ENCODE results near the gene LYRM9.
"Not testable (repeated sequence)": the region's sequence is repeated elsewhere in the genome, so short reads cannot be mapped to it uniquely, and the experiment has no call there.

Gene LYRM9

DNA sequence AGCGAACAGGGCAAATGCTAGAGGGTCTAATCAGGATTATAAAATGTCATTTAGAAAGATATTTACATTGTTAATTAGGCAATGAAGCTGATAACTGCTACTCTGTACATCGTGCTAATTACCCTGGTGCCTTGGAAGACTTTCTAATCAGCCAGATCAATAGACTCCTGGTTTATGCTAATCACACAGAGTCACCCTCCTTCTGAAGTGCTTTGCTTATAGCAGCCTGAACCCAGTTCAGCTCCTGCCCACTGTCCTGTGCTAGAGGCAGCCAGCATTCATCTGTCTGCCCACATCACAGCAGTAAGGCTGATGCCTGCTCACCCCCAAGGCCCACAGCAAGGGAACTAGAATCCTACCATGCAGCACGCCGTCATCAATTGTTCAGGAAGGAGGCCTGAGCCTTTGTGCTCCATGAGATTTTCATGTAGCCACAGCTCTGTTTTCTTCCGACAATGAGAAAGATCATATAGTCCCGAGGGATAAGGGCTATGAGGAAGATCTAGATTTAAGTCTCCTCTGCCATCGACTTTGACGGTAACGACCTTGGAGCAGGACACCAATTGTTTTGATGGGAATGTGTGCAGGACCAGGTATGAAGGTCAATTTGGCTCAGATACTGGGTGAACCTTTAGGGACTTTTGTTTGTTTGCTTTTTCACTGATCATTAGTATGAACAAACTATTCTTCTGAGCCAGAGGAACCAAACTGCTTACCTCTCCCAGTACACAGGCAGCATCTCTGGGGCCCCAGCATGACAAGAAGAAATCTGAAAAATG lies 12.5 kb upstream of the LYRM9 start:
- DNase-seq: no peak

DNA sequence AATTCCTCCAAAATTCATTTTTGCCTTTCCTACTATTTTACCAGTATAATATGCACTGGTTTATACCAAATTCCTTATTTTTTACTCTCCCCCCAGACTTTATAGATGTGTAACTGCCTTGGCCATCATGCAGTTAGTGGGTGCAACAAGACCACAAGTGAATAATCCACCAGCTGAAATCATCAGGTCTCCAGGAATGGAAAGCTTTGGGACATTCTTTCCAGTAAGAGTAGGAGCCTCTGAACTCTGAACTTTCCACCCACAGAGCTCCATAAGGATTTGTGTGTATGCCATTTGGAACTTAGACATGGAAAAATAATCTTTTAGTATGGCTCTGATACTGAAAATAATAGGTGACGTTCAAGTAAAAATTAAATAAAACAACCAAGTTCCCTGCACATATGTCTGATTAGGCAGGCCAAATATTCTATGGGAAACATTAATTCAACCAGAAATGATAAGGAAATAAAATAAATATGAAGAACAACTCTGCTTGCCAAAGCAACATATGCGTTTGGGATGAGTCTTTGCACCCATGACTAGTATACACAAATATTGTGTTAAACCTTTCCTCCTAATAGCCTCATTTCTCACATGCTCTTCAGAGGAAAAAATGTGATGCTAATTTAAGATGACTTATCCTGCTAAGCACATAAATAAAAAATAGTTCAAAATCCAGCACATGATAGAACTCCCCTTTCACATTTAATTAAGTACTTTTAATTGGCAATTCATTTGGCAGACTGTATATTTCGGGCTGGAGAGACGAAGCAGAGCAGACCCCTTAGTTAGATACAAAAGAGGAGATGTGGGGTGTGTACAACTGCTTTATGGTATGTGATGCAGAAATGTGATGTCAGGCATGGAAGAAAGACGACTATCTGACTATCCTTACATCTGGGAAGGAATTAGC lies 11.6 kb upstream of the LYRM9 start:
- DNase-seq: no peak

DNA sequence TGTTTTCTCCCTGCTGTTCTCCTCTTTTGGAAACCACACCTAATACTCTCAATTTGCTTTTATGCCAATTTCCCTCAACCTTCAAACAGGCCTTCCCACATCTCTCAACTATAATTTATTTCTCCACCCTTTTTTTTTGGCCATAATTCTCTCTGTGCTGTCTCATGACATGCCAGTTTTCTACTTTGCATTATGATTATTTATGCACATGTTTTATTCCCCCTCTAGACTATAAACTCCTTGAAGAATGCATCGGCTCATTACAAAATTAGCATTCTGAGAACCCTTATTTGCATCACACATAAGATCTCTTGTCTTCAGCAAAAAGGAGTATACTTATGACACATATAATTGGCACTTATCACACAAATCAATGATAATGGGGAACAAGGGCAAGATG lies 10.9 kb upstream of the LYRM9 start:
- DNase-seq: no peak

DNA sequence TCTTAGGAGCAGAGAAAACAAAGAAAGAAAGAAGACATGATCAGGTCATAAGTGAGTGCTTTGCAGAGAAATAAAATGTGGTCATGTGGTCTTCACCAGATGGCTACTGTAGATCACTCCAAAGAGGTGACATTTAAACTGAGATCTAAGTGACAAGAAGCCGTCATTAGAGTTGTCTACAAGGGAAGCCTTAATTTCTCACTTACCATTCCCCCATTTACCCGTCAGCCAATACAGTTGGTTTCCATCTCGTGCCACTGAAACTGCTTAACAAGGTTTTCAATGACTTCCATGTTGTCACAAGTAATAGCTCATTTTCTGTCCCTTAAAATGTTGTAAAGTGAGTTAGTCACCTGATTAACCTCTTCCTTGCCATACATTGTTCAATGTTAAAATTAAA lies 6.4 kb upstream of the LYRM9 start:
- no peak for DNase-seq

DNA sequence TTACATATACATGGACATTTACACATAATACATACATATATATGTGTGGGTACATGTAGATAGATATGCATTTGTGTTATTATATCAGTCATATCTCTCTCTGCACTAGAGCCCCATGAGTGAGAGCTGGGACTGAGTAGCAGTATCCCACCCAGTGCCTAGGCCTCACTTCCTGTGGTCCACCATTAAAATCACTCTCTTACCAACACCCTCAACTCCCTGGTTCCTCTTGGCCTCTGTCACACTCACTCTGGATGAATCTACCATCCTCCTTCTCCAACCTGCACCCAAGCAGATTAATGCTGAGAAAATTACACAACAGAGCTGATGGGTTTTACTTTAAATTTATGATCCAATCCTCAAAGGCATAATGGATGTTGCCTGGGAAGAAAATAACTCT lies 4.9 kb upstream of the LYRM9 start:
- DNase-seq: no peak

DNA sequence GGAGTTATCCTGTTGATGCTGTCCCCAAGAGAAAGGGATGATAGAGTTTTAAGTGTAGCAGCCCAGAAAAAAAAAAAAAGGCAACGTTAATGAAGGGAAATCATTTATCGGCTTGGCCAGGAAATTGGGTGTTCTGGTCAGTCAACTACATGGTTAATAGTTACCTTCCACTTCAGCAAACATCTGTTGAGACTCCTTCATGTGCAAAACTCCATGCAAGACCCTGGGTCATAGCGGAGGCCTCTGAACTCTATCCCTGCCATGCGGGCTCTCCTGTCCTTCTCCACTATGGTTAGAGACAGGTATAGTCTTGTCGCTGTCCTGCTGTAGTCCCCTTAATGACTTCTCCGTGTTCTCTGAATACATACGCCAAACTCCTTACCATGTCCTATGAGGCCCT lies 3.5 kb upstream of the LYRM9 start:
- no peak for DNase-seq

DNA sequence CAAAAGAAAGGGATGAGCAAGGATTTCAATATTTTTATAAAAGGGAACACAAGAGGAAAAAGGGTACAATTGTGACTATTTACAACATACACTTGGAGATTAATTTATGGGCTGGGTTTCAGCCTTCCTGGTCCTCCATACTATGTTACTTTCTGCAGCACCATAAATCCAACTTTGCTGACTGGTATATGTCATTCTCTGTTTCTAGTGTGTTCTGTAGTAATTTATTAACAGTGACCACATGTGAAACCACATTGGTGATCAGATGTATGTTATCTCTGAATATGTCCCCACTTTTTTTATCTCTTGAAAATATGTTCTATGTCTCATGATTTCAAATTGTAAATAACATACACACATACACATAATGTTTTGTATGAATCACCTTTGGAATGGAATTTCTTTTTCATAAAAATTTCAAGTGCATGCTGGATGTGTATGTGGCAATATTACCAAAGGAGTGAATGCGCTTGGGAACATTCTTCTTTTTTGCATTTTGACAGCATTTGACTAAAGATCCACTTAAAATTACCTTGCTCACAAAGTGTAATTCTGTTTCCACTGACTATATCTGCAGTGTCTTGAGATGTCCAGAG lies 2.9 kb upstream of the LYRM9 start:
- no peak for DNase-seq

DNA sequence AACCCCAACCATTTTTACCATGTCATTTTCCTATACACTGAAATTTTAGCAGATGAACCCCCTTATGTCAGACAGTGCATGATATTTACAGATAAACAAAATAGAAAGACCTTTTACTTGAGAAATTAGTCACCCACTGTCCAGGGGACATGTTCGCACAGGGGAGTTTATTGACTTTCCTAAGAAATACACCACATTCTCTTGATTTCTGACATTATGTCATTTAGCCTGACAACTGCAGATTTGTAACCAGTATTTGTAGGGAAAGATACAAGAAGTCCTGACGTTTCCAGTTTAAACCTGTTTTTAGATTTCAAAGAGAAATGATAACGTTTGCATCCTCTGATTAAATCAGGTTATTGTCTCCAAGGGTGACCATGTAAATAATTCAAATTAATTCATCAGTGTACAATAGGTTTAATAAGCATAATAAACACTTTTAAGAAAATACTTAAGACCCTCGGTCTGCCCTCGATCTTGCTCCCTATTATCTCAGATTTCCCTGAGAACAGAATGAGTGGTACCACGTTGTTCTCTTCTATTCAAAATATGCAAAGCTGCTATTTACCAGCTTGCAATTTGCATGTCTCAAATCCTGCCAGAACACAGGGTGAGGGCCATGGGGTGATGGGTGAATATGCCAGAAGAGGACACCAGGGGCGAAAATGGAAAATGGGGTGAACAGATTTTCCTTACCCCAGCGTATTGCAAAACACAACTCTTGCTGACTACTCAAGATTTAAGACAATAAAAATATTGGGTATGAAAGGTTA lies 2.1 kb upstream of the LYRM9 start:
- no peak for DNase-seq

DNA sequence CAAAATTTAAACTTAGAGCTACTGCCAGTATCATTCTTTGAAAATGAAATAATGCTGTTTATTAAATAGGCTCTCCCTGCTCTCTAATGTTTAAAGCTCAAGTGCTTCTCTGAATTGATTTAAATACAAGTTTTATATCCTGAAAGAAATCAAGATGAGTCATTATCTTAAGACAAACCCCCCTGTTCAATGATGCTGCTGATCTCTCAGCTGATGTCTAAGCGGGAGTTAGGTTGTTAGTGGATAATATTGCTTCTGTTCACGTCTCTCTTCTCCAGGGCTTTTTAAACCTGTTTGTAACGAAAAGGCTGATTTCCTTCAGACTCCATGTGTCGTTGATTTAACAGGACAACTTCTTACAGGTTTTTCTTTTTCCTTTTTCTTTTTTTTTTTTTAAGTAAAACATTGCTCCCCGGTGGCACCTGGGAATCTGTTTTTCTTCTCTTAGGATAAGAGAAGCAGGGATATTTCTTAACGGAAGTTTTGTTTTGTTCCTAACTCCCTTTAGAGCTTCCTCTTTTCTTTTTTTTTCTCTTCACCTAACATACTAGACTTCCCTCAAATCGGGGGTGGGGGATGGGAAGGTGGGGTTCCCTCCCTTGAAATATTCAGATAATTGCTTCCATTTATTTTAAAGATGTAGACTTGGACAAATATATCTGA lies 807 bp upstream of the LYRM9 start:
- DNase-seq: no peak

DNA sequence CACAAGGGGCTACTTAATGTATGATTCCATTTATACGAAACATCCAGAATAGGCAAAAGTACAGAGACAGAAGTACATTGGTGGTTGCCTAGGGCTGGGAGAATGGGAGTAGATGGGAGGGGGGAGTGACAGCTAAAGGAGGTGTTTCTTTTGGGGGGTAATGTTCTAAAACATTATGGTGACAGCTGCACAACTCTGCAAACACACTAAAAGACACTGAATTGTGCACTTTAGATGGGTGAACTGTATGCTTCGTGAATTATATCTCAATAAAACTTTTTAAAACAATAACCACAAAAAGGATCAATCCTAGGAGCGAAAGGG lies 661 bp downstream of the LYRM9 start:
- DNase-seq: no peak

DNA sequence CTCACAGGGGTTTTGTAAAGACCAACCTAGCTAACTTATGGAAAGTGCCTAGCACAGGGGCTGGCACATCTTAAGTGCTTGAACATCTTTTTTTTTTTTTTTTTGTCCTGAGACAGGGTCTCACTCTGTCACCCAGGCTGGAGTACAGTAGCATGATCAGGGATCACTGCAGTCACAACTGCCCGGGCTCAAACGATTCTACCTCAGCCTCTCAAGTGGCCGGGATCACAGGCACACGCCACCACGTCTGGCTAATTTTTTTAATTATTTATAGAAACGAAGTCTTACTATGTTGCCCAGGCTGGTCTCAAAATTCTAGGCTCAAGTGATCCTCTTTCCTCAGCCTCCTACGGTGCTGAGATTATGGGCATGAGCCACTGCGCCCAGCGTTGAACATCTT lies 1.3 kb downstream of the LYRM9 start:
- no peak for DNase-seq

DNA sequence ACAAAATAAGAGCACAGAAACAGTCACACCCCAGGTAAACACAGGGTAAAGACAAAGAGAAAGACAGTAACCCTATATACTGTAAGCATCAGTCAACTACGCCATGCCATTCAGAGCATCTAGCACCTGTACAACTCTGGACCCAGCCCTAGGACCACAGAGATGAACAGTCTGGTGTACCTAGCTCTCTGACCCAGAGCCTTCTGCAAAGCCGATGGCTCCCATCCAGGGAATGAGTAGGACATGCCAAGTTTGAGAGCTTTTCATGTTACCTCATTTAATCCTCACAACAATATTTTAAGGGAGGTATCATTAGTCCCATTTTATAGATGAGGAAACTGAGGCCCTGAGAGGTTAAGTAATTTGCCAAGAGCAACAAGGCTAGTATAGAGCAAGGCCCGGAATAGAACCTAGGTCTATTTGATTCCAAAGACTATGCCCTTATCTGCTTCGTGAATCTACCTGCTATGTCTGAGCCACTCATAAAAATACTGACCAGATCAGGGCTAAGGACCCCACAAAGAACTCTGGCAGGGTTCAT lies 3.4 kb downstream of the LYRM9 start:
- DNase-seq: no peak

DNA sequence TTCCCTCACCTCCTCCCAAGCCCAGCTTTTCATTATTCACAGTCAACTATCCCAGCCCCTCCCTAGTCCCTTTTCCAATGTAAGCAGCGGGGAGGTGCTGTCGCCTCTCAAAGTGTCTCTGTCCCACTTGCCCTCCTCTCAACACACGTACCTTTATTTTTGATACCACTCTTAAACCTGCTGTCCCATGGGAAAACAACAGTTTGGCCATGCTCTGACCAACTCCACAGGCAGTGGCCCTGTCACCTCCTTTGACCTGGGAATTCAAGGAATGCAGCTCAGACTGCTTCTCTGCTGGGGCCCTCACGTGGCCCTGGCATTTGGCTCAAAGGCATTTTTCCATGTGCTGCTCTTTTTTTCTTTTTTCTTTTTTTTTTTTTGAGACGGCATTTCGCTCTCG lies 4.2 kb downstream of the LYRM9 start:
- DNase-seq: no peak

DNA sequence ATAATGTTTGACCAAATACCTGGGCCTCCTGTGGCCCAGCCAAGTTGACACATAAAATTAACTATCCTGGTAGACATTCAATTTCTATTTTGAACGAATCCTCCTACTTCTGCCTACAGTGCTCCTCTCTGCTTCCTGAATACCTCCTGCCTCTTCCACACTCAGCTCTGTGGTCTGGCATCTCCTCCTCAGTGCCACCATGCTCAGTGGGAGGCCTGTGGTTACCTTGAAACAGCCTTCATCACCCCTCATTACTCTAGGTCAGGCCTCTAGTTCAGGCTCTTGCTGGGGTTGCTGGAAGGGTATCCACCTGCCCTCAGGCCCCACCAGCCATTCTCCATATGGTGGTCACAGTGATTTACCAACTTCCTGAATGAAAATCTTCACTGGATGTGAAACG lies 5.1 kb downstream of the LYRM9 start:
- no peak for DNase-seq

DNA sequence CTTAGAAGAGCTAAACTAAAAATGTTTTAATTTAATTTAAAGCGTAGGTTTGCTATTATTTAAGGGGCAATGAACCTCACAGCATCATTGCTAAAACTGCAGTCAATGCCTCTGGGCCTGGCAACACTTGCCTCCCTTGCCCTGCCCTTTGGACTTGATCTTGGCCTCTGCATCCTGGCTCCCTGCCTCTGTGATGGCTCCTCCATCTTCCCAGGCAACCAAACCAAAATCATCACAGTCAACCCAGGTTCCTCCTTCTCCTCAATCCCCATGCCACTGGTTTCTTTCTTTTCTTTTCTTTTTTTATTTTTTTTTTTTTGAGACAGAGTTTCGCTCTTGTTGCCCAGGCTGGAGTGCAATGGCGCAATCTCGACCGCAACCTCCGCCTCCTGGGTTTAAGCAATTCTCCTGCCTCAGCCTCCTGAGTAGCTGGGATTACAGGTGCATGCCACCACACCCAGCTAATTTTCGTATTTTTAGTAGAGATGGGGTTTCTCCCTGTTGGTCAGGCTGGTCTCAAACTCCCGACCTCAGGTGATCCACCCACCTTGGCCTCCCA lies 6.7 kb downstream of the LYRM9 start:
- DNase-seq: not testable (repeated sequence)

DNA sequence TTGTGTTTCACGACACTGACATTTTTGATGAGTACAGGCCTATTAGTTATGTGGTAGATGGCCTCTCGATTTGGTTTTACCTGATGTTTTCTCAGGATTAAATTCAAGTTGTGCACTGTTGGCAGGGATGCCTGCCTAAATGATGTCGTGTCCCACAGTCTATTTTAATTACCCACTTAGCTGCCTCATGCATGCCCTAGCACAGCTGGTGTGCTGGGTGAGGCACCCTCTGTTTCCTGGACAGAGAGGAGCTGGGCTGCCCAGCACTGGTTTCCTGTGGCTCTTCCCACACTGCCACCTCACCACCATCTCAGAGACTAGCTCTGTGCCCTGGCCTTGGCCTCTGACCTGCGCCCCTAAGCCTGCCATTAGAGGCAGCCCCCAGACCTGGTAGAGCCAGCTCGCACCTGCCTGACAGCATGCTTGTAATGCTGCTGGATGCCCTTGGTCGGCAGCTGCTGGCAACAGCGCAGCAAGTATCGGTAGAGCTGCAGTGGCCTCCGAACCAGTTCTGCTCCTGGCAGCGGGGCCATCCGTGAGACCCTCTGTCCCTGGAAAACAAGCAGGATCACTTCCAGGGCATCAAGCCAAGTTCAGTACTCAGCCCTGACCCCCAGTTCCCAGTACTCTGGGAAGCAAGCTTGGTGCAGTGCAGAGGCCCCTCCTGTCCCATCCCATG lies 10.9 kb downstream of the LYRM9 start:
- no peak for DNase-seq

DNA sequence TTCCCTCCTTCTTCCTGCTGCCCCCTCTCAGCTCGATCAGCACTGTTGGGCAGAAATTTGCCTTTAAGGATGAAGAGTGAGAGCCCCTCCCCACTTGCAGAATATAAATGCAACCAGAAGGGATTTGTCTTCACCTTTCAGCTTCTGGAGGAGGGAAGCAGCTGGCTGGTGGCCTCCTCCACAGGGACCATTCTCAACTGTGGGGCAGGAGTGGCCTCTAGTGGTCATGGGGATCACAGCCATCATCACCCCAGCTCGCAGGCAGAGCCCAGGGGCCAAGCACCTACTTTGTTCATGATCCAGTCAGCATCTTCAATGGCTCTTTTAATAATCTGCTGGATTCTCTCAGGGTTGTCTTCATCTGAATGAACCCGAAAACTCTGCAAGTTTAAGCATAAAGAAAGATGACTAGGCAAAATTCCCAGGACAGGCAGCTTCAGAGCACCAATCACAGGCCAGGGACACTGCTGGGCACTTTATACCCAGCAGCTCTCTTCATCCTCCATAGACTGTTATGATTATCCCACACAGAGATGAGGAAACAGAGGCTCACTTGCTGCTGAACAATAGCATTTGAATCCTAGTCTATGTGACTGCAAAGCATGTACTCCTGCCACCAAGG lies 13.1 kb downstream of the LYRM9 start:
- peak; percentile 82 for DNase-seq

DNA sequence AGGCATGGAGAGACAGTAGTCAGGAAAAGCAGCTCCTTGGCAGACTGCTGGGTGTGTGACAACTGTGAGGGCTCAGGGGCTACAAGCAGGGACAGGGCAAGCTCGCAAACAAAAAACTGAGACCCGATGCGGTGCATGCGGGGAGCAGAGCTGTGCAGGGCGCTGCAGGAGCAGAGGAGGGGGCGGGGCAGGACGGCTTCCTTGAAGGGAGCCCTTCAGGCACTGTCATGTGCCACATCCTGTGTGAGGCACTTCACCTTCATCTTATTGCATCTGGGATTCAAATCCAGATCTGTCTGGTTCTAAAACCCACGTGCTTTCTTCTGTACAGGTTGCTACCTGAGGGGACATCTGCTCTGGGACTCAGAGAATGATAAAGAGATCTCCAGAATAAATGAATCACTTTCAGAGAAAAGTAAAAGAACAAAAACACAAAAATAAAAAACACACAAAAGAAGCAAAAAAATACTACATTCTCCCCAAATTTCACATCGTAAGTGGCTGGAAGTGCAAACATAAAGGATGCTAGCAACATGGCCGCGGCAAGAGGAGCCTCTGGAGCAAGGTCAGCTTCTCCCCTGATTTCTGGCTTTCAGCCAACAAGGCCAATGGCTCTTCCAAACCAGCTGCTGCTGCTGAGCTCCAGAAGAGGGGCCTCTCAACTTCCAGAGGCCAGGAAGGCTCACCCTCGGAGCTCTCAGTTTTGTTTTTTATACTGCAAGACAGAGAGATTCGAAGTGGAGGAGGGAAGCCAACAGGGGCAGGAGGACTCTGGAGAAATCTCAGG lies 14.2 kb downstream of the LYRM9 start:
- peak; percentile 54 for DNase-seq

DNA sequence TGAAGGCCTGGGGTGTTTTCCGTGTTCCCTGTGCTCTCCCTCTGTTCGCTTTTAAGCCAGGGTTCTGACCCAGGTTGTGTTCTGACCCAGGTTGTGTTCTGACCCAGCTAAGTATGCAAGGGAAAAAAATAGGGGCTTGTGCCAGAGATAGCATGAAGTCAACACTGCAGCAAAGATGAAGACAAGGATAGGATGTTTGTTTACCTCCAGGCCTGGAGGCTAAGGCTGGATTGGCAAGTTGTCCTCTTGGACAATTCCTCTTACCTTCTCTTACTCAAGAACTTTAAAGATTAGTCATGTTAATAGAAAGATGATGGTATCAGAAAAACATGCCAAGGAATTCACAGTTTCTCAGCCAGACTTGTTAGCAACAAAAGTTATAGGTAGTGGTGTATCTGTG lies 19.4 kb downstream of the LYRM9 start:
- DNase-seq: no peak

DNA sequence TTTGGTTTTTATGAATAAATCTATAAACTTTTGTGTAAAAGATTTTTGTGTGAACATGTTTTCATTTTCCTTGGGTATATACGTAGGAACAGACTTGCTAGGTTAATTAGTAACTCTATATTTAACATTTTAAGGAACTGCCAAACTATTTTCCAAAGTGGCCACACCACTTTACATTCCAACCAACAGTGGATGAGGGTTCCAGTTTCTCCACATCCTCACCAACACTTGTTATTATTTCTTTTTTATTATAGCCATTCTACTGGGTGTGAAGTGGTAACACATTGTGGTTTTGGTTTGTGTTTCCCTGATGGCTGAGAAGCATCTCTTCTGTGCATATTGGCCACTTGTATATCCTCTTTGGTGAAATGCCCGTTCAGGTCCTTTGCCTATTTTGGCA lies 20.0 kb downstream of the LYRM9 start:
- DNase-seq: no peak
